Astrocyte (in vitro differentiated cells and primary cell): ENCODE data around the gene FBXO10. TPM values are rescaled to one million over a fixed set of nuclear protein-coding genes. Genes with fewer than 3 reads are reported as not detected.

Experiments used
- DNase-seq: peaks from one replicate; pipeline ENCODE4 v3.0.0-alpha.2; 2010; ENCODE audit warnings: low read depth
- FAIRE-seq: peaks from 2 replicates; lab custom pipeline; 2011; peaks lifted over from hg19 to GRCh38; lab: Jason Lieb, UNC
- H2AFZ ChIP-seq: 2 replicates; pipeline ENCODE4 v1.6.0; 2012; ENCODE audit warnings: low read depth, low read length, inconsistent platforms
- H3K27ac ChIP-seq: 2 replicates; pipeline ENCODE4 v1.5.1; 2011; ENCODE audit warnings: low read depth, low read length, inconsistent platforms
- H3K27me3 ChIP-seq: 2 replicates; pipeline ENCODE4 v1.6.0; 2011; ENCODE audit warnings: low read length, inconsistent platforms; ENCODE audit not compliant: insufficient read depth
- H3K36me3 ChIP-seq: 2 replicates; pipeline ENCODE4 v1.5.1; 2011; ENCODE audit warnings: low read length, inconsistent platforms; ENCODE audit not compliant: insufficient read depth
- H3K4me1 ChIP-seq: 2 replicates; pipeline ENCODE4 v1.5.1; 2011; ENCODE audit warnings: low read length, inconsistent platforms; ENCODE audit not compliant: insufficient read depth
- H3K4me2 ChIP-seq: 2 replicates; pipeline ENCODE4 v1.6.0; 2012; ENCODE audit warnings: low read length, inconsistent platforms
- H3K4me3 ChIP-seq: 2 replicates; pipeline ENCODE4 v1.5.1; 2011; ENCODE audit warnings: low read depth, mild to moderate bottlenecking, low read length, inconsistent platforms; ENCODE audit not compliant: insufficient read depth
- H3K79me2 ChIP-seq: 2 replicates; pipeline ENCODE4 v1.6.0; 2012; ENCODE audit warnings: mild to moderate bottlenecking, low read length, inconsistent platforms; ENCODE audit not compliant: insufficient read depth
- H3K9ac ChIP-seq: 2 replicates; pipeline ENCODE4 v1.6.0; 2012; ENCODE audit warnings: mild to moderate bottlenecking, low read length, inconsistent platforms
- H3K9me3 ChIP-seq: 2 replicates; pipeline ENCODE4 v1.5.1; 2012; ENCODE audit warnings: low read depth, mild to moderate bottlenecking, low read length, inconsistent platforms; ENCODE audit not compliant: insufficient read depth
- H4K20me1 ChIP-seq: 2 replicates; pipeline ENCODE4 v1.6.0; 2012; ENCODE audit warnings: low read length, inconsistent platforms; ENCODE audit not compliant: insufficient read depth
- H3K27ac Mint-ChIP-seq: one replicate; pipeline ENCODE4 v1.8.0; 2021; ENCODE audit warnings: mild to moderate bottlenecking, mixed read lengths; ENCODE audit not compliant: unreplicated experiment
- H3K27me3 Mint-ChIP-seq: one replicate; pipeline ENCODE4 v1.8.0; 2021; ENCODE audit warnings: low read depth, mixed read lengths; ENCODE audit not compliant: unreplicated experiment
- H3K36me3 Mint-ChIP-seq: one replicate; pipeline ENCODE4 v1.8.0; 2021; ENCODE audit warnings: low read depth, mixed read lengths; ENCODE audit not compliant: unreplicated experiment
- H3K4me1 Mint-ChIP-seq: one replicate; pipeline ENCODE4 v1.8.0; 2021; ENCODE audit warnings: low read depth, mixed read lengths; ENCODE audit not compliant: unreplicated experiment
- H3K4me3 Mint-ChIP-seq: one replicate; pipeline ENCODE4 v1.8.0; 2021; ENCODE audit warnings: mild to moderate bottlenecking, moderate library complexity, mixed read lengths; ENCODE audit not compliant: unreplicated experiment
- H3K9me3 Mint-ChIP-seq: one replicate; pipeline ENCODE4 v1.8.0; 2021; ENCODE audit warnings: mild to moderate bottlenecking, mixed read lengths; ENCODE audit not compliant: unreplicated experiment
- EZH2 ChIP-seq: IDR thresholded peaks from 2 replicates; pipeline ENCODE4 v1.6.1; 2012; ENCODE audit warnings: mild to moderate bottlenecking, low read length, inconsistent platforms; ENCODE audit not compliant: insufficient read depth
- total RNA-seq: library from RNA; stranded (reverse); gene quantifications from 2 replicates; pipeline ENCODE4 v1.2.1, GENCODE V29; 2021
- TF ChIP-seq, protein P1 (sequence below): IDR thresholded peaks from 2 replicates; pipeline ENCODE4 v1.5.1; 2011; ENCODE audit warnings: low read depth, mild to moderate bottlenecking, inconsistent platforms, low read length, moderate library complexity; ENCODE audit not compliant: insufficient read depth

The FBXO10 gene
- total RNA-seq, 1 donor from 2014 or later: 12.7 TPM

- Histone ChIP-seq H3K4me2 (no peak overlapping the region), H3K27ac (no peak overlapping the region), H4K20me1 (peaks cover 16% of the 10 kb centered on the region), H2AFZ (no peak overlapping the region), H3K27me3 (no peaks in the 10 kb centered on the region), H3K9me3 (no peaks in the 10 kb centered on the region), H3K4me3 (no peak overlapping the region), H3K9ac (no peak overlapping the region), H3K79me2 (no peaks in the 10 kb centered on the region), H3K36me3 (no peaks in the 10 kb centered on the region), H3K4me1 (peaks cover 6% of the 10 kb centered on the region)
- no peaks in the 10 kb centered on the region for H3K27me3 Mint-ChIP-seq
- H3K36me3 Mint-ChIP-seq: no peaks in the 10 kb centered on the region
- peaks cover 15% of the 10 kb centered on the region for H3K4me1 Mint-ChIP-seq
- H3K9me3 Mint-ChIP-seq: no peaks in the 10 kb centered on the region
- DNase-seq: peak; percentile 32
- peak; percentile 45 for FAIRE-seq
- no peak overlapping the region for H3K4me3 Mint-ChIP-seq
- peak overlapping the region; percentile 35 for H3K27ac Mint-ChIP-seq
- TF ChIP-seq, protein P1, sequence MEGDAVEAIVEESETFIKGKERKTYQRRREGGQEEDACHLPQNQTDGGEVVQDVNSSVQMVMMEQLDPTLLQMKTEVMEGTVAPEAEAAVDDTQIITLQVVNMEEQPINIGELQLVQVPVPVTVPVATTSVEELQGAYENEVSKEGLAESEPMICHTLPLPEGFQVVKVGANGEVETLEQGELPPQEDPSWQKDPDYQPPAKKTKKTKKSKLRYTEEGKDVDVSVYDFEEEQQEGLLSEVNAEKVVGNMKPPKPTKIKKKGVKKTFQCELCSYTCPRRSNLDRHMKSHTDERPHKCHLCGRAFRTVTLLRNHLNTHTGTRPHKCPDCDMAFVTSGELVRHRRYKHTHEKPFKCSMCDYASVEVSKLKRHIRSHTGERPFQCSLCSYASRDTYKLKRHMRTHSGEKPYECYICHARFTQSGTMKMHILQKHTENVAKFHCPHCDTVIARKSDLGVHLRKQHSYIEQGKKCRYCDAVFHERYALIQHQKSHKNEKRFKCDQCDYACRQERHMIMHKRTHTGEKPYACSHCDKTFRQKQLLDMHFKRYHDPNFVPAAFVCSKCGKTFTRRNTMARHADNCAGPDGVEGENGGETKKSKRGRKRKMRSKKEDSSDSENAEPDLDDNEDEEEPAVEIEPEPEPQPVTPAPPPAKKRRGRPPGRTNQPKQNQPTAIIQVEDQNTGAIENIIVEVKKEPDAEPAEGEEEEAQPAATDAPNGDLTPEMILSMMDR: no peak
- TF ChIP-seq EZH2: no peak
Observed at GRCh38 chr9:37550781-37551180, 25.4 kb downstream of the FBXO10 start.

DNA sequence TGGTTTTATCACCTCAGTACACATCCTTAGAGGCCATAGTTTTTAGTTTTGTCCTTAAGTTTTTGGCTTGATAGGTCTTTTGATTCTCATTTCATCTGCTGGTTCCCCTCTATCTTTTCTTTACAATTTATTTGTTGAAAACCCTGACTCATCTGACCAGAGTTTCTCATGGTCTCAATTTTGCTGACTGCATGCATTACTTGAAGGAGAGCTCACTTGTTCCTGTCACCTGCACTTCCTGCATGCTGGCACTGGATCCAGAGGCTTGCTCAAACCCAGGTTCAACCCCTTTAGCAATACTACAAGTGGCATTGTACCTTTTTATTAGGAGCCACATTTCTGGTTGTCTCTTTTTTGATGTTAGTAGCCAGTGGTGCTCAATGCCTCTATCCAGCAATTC, 26.7 kb downstream of the FBXO10 start:
- Mint-ChIP-seq H3K9me3 (no peaks in the 10 kb centered on the region), H3K4me3 (no peak overlapping the region), H3K27ac (no peak overlapping the region), H3K36me3 (no peaks in the 10 kb centered on the region), H3K4me1 (peaks cover 15% of the 10 kb centered on the region), H3K27me3 (no peaks in the 10 kb centered on the region)
- Histone ChIP-seq H3K27me3 (no peaks in the 10 kb centered on the region), H3K4me3 (no peak overlapping the region), H3K9ac (no peak overlapping the region), H3K4me1 (peaks cover 6% of the 10 kb centered on the region), H3K27ac (no peak overlapping the region), H2AFZ (no peak overlapping the region), H3K4me2 (no peak overlapping the region), H3K36me3 (no peaks in the 10 kb centered on the region), H3K9me3 (no peaks in the 10 kb centered on the region), H4K20me1 (peaks cover 16% of the 10 kb centered on the region), H3K79me2 (no peaks in the 10 kb centered on the region)
- DNase-seq: no peak
- TF ChIP-seq EZH2: no peak
- TF ChIP-seq, protein P1: no peak
- FAIRE-seq: no peak

DNA sequence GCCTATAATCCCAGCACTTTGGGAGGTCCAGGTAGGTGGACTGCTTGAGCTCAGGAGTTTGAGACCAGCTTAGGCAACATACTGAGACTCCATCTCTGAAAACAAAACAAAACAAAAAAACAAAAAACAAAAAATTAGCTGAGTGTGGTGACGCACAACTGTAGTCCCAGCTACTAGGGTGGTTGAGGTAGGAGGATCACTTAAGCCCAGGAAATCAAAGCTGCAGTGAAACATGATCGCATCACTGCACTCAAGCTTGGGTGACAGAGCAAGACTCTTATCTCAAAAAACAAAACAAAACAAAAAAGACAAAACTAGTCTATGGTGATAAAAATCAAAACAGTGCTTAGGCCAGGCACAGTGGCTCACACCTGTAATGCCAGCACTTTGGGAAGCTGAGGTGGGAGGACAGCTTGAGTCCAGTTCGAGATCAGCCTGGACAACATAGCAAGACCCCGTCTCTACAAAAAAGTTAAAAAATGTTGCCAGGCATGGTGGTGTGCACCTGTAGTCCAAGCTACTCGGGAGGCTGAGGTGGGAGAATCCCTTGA, 28.8 kb downstream of the FBXO10 start:
- Mint-ChIP-seq H3K9me3 (no peaks in the 10 kb centered on the region), H3K27me3 (no peaks in the 10 kb centered on the region), H3K4me3 (no peak overlapping the region), H3K4me1 (peaks cover 20% of the 10 kb centered on the region), H3K36me3 (peaks cover 2% of the 10 kb centered on the region), H3K27ac (no peak overlapping the region)
- peaks cover 6% of the 10 kb centered on the region for H3K4me1 ChIP-seq
- H3K27ac ChIP-seq: no peak overlapping the region
- H3K27me3 ChIP-seq: no peaks in the 10 kb centered on the region
- H2AFZ ChIP-seq: no peak overlapping the region
- no peaks in the 10 kb centered on the region for H3K9me3 ChIP-seq
- H4K20me1 ChIP-seq: peaks cover 19% of the 10 kb centered on the region
- no peak for DNase-seq
- H3K9ac ChIP-seq: no peak overlapping the region
- H3K4me3 ChIP-seq: no peak overlapping the region
- no peaks in the 10 kb centered on the region for H3K36me3 ChIP-seq
- no peaks in the 10 kb centered on the region for H3K79me2 ChIP-seq
- H3K4me2 ChIP-seq: no peak overlapping the region
- FAIRE-seq: no peak
- TF ChIP-seq EZH2: no peak
- TF ChIP-seq, protein P1: no peak
